Adrenal gland (tissue), 12 donors: ENCODE data around the gene MMAB. TPM values are rescaled to one million over a fixed set of nuclear protein-coding genes. Genes with fewer than 3 reads are reported as not detected.

Experiments
- DNase-seq, 7 donors: peaks; one replicate each; pipeline ENCODE4 v3.0.0-alpha.2; 2019 to 2020
- H3K27ac ChIP-seq, 5 donors: fragments of 200-600 bp; sonication (generic) in 4 of 5; 1 replicate in 3 of 5; 2 replicates in 2 of 5; pipeline versions ENCODE4 v1.5.1 to v1.8.0; 2016 to 2020; ENCODE audit warnings: mild to moderate bottlenecking in 1 of 5
- H3K27me3 ChIP-seq: fragments of 200-600 bp; 2 replicates; pipeline ENCODE4 v1.8.0; 2021
- H3K36me3 ChIP-seq, 2 donors: fragments of 200-600 bp; replicated peaks in 1 of 2; 1 replicate in 1 of 2; 2 replicates in 1 of 2; pipeline versions ENCODE4 v1.5.1 to v1.8.0; 2018 to 2022
- H3K4me1 ChIP-seq, 2 donors: fragments of 200-600 bp; replicated peaks in 1 of 2; 1 replicate in 1 of 2; 2 replicates in 1 of 2; pipeline versions ENCODE4 v1.5.1 to v1.8.0; 2018 to 2021
- H3K4me3 ChIP-seq, 4 donors: fragments of 200-600 bp; sonication (generic) in 3 of 4; one replicate each; pipeline ENCODE4 v1.5.1; 2016 to 2018
- H3K9me3 ChIP-seq, 3 donors: fragments of 200-600 bp; sonication (generic) in 1 of 3; replicated peaks in 1 of 3; 1 replicate in 2 of 3; 2 replicates in 1 of 3; pipeline versions ENCODE4 v1.5.1 to v1.8.0; 2016 to 2021
- CTCF ChIP-seq, 6 experiments: fragments of 450-650 bp in 4 of 6; fragments of 200-600 bp in 2 of 6; sonication (generic) in 1 of 6; IDR thresholded peaks; 1 replicate in 5 of 6; 2 replicates in 1 of 6; pipeline versions ENCODE4 v1.5.1 to v1.8.0; 2016 to 2021; ENCODE audit warnings: antibody characterized with exemption in 6 of 6, mild to moderate bottlenecking in 2 of 6, moderate library complexity in 1 of 6
- POLR2A ChIP-seq, 2 donors: fragments of 450-650 bp; IDR thresholded peaks; one replicate each; pipeline ENCODE4 v1.6.1; 2017; ENCODE audit warnings: antibody characterized with exemption in 2 of 2, mild to moderate bottlenecking in 2 of 2, moderate library complexity in 1 of 2
- WGBS, 4 donors: extraction: QIAGEN DNeasy Blood & Tissue Kit in 2 of 4; methylation state at CpG; one replicate each; pipeline versions ENCODE4 v1.1.5 to v1.1.7; 2013 to 2017; 5-methylcytosine and 5-hydroxymethylcytosine counted together
- intact Hi-C, 2 donors: fragments of 100-400 bp; cut with DNase I; formaldehyde crosslinking; loops; one replicate each; pipeline versions ENCODE4 v1.14.1 to v1.15.0; 2022 to 2023
- polyA plus RNA-seq, 3 donors: library from polyadenylated mRNA; stranded (reverse); fragments of 200-250 nt in 2 of 3; fragments of 350-450 nt in 1 of 3; fragmentation: Illumina TruSeq in 1 of 3; extraction: RNeasy Lipid Tissue Mini Kit (QIAGEN cat#74804) in 1 of 3; gene quantifications; one replicate each; pipeline ENCODE4 v1.2.3, GENCODE V29; 2013 to 2014
- total RNA-seq, 9 donors: library from RNA; depleted of rRNA in 4 of 9; stranded (reverse); fragments of >200 nt in 4 of 9; fragments of 120-200 nt in 1 of 9; fragmentation: NEBNext Ultra II Directional in 1 of 9; extraction: Animal tissue kit (Norgen Biotek cat#: 25700) in 1 of 9; gene quantifications; one replicate each; pipeline versions ENCODE4 v1.1.0 to v1.2.4, GENCODE V29; 2013 to 2023
- donor health status: healthy with polysubstance abuse.
- donor health status: Bipolar disorder and iron deficiency.
- donor health status: DM: yes; HTN: yes; CAD: no.
- donor health status: DM: no; HTN: no; CAD: no.
- donor health status: DM: no; HTN: no; CAD: no.
- donor health status: DM: yes; HTN: yes; CAD: no.

MMAB gene
- total and polyA plus RNA-seq, 12 donors: 52.3 to 238 (median 90.0) TPM

- 82 to 100% (median 91%) methylated on average over 1 of the region's 1 CpG for WGBS, 4 donors
- H3K36me3 ChIP-seq: peaks cover 0 to 66% of the 10 kb centered on the region in 2 donors
Observed at GRCh38 chr12:109577311-109577710, 4.0 kb upstream of the MMAB start.

GRCh38 chr12:109575683-109576082 lies 2.4 kb upstream of the MMAB start:
- Histone ChIP-seq H3K27ac (no peak overlapping the region), H3K36me3 (peaks cover 0 to 52% of the 10 kb centered on the region in 2 donors), H3K4me1 (peaks cover 13 to 22% of the 10 kb centered on the region in 2 donors), H3K27me3 (no peaks in the 10 kb centered on the region), H3K9me3 (no peaks in the 10 kb centered on the region), H3K4me3 (no peak overlapping the region)
- intact Hi-C loops: no loop called here
- TF ChIP-seq CTCF (IDR thresholded peaks at IDR 0.05) (no peak), POLR2A (IDR thresholded peaks at IDR 0.05) (no peak)
- 78 to 86% (median 81%) methylated on average over 3 of the region's 3 CpGs for WGBS, 4 donors
- DNase-seq: no peak

More at GRCh38 chr12:109577311-109577710, 4.0 kb upstream of the MMAB start:
- Histone ChIP-seq H3K27me3 (no peaks in the 10 kb centered on the region), H3K9me3 (no peaks in the 10 kb centered on the region), H3K4me3 (no peak overlapping the region), H3K27ac (no peak overlapping the region), H3K4me1 (peaks cover 13 to 20% of the 10 kb centered on the region in 2 donors)
- DNase-seq: no peak
- TF ChIP-seq CTCF (IDR thresholded peaks at IDR 0.05) (no peak), POLR2A (IDR thresholded peaks at IDR 0.05) (no peak)
- intact Hi-C loops: no loop called here

GRCh38 chr12:109573914-109574244 lies 575 bp upstream of the MMAB start:
- no peak for DNase-seq
- TF ChIP-seq POLR2A (IDR thresholded peaks at IDR 0.05) (peak in 1 of 2 donors; percentile 49), CTCF (IDR thresholded peaks at IDR 0.05) (no peak)
- WGBS, 4 donors: 0 to 1% (median 0%) methylated on average over 3 to 13 of the region's 13 CpGs
- Histone ChIP-seq H3K36me3 (peaks cover 0 to 34% of the 10 kb centered on the region in 2 donors), H3K4me3 (peak overlapping the region; percentile 4 to 89 (median 32)), H3K27ac (peak overlapping the region in 3 of 5 donors; percentile 50 to 86 (median 56)), H3K27me3 (no peaks in the 10 kb centered on the region), H3K9me3 (no peaks in the 10 kb centered on the region), H3K4me1 (peaks cover 13 to 22% of the 10 kb centered on the region in 2 donors)
- intact Hi-C loops: no loop called here

- WGBS, 4 donors: 36 to 48% (median 47%) methylated on average over 3 of the region's 3 CpGs
- H3K9me3 ChIP-seq: no peaks in the 10 kb centered on the region
- H3K27me3 ChIP-seq: no peaks in the 10 kb centered on the region
- TF ChIP-seq CTCF (IDR thresholded peaks at IDR 0.05) (no peak), POLR2A (IDR thresholded peaks at IDR 0.05) (no peak)
- H3K27ac ChIP-seq: peak overlapping the region; percentile 75 to 93 (median 84)
- intact Hi-C loops: no loop called here
- H3K4me1 ChIP-seq: peaks cover 13 to 35% of the 10 kb centered on the region in 2 donors
- DNase-seq: peak in 3 of 7 donors; percentile 37 to 59 (median 40)
- peaks cover 0 to 26% of the 10 kb centered on the region in 2 donors for H3K36me3 ChIP-seq
- peak overlapping the region in 2 of 4 donors; percentile 52 to 89 for H3K4me3 ChIP-seq
Observed at GRCh38 chr12:109572506-109572845, 828 bp downstream of the MMAB start.
